ENCODE results near the gene RFX3. TPM values are rescaled to one million over a fixed set of nuclear protein-coding genes. Genes with fewer than 3 reads are reported as not detected.

RFX3 gene
- total RNA-seq, 1 donor from 2014 or later: 19.2 TPM

DNA sequence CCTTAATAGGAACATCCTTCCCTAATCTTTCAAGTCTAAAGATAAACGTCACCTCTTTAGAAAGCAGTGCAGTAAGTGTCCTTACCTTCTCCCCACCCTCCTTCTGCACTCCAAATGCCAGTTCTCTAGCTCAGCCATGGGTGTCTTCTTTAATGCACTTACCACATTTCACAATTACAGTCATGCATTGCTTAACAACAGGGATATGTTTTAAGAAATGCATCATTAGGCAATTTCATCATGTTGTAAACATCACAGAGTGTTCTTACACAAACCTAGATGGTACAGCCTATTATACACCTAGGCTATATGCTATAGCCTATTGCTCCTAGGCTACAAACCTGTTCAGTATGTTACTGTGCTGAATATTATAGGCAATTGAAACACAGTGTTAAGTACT lies 91.2 kb downstream of the RFX3 start:
- no peak for DNase-seq (ENCODE audit: low spot score)

DNA sequence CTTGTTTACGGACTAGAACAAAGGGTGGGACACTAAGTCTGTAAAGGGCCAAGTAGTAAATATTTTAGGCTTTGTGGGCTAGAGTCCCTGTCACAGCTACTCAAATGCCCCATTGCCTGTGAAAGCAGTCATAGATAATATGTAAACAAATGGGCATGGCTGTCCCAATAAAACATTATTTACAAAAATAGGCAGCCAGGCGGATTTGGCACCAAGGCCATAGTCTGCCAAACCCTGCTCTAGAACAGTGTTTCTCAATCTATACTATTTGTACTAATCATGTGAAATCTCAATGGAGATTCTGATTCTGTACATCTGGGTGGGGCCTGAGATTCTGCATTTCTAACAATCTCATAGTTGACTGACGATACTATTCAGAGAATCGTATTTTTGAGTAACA lies 92.0 kb downstream of the RFX3 start:
- DNase-seq (ENCODE audit: low spot score): no peak

DNA sequence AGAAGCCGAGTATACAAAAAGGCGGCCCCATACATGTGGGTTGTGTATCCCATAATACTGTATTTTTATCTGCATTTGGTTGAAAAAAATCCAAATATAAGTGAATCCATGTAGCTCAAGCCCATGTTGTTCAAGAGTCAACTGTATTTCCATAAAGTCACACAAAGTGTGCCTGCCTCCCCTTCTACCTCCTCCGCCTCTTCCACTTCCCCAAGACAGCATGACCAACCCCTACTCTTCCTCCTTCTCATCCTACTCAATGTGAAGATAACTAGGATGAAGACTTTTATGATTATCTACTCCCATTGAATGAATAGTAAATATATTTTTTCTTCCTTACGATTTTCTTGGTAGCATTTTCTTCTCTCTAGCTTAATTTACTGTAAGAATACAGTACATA lies 92.7 kb downstream of the RFX3 start:
- no peak for DNase-seq (ENCODE audit: low spot score)

DNA sequence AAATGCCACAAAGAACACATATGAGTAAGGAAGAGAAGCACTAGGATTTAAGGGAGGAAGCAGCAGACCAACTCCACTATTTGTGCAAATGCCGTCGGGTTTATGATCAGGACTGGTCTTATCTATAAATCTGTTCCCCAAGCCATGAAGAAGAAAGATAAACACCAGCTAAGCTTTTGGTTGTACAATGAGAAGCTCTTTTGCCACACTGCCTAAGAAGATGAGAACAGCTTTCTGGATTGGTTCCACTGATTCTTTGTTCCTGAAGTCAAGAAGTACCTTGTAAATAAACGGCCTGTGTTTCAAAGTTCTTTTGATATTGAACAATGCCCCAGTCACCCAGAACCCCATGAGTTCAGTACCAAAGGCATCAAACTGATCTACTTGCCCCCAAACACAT lies 93.9 kb downstream of the RFX3 start:
- DNase-seq (ENCODE audit: low spot score): no peak

DNA sequence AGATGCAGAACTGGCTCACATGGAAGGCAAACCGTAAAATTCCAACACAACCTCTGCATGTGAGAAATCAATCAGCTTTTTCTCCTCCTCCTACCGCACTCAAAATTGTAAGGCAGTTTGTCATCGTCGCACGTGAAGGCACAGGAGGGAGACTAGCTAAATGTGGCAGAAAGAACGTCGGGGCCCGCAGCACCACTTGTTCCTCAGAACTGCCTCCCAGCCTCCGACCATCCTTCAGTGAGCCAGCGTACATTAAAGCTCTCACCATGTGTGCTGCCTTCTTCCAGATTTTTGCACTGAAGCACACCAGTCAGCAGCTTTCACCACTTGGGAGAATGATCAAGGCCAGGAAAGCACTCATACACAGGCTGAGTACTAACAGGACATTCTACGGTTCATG lies 105.9 kb downstream of the RFX3 start:
- no peak for DNase-seq (ENCODE audit: low spot score)

DNA sequence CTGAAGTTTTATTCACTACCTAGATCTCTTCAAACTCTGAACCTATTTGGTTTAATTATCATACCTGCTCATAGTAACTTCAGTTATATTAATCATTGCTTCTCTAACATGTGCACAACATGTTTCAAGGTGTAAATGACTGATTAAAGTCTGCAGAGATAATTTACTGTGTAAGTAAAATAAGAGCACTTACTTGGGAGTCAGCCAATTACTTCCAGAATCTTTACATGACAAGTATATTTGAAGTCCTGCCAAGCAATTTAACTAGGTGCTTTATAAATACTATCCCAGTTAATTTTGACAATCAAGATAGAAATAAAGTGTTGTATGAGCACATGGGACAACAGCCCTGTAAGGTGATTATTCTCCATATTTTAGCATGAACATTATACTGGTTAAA lies 109.9 kb downstream of the RFX3 start:
- no peak for DNase-seq (ENCODE audit: low spot score)

DNA sequence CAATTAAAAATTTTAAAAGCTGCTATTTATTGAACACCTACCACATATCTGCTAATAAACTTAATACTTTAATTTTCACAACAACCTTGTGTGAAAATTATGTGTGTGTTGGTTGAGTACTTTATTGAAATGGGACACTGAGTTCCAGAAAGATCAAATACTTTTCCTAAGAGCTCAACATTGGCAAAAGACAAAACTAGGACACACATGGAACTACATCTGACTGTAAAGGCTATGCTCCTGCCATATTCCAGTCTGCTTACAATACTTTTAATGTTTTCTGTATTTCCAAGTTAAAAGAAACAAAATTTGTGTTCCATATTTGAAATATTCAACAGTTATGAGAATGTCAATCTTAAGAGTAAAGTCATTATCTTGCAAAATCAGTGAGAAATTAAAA lies 111.8 kb downstream of the RFX3 start:
- no peak for DNase-seq (ENCODE audit: low spot score)

DNA sequence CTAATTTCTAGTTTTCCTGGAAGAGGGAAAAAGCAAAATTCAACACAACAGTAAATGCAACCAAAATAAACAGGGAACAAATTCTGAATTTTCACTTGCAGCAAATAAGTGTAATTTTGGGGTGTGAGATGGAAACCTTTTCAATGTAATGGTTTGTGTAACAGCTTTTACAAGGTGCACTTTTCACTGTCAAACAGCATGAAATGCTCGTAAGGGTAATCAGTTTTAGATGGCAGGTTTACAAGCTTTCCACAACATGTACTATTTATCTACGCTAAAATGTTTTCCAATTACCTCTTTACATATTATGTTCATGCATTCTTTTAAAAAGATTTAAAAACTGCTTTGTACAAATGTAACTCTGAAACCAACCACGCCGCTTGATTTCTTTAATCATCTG lies 115.3 kb downstream of the RFX3 start:
- no peak for DNase-seq (ENCODE audit: low spot score)

DNA sequence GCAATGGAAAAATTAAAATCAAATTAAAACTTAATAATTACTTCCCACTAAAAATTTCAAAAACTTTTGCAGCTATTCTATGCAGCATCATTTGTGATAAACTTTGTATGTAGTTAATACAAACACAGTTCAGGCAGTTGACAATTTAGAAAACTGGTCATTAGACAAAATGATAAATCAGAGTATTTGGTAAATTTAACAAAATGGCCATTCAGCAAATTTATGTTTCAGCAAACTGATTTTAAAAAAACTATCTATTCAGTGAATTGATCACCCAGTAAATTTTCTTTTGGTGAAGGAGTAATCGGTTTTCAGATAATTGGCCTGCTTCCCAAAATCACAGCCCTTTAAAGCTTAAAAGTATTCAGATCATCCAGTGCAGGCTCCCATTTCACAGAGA lies 116.3 kb downstream of the RFX3 start:
- no peak for DNase-seq (ENCODE audit: low spot score)

DNA sequence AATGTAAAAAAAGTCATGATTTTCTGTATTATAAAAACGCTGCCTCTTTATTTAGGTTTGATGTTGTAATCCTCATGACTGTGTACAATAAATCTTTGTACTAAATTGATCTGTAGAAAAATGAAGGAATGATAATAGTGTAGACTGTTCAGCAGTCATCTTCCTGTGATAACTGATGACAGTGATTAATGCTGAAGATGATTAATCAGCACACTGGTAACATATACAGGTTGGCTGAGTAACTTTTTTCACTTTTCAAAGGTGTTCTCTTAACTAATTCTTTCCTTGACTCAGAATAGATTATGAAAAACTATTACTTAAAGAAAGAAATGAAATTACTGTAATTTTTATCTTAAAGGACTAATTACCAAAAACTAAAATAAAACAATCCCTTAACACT lies 122.5 kb downstream of the RFX3 start:
- no peak for DNase-seq (ENCODE audit: low spot score)

DNA sequence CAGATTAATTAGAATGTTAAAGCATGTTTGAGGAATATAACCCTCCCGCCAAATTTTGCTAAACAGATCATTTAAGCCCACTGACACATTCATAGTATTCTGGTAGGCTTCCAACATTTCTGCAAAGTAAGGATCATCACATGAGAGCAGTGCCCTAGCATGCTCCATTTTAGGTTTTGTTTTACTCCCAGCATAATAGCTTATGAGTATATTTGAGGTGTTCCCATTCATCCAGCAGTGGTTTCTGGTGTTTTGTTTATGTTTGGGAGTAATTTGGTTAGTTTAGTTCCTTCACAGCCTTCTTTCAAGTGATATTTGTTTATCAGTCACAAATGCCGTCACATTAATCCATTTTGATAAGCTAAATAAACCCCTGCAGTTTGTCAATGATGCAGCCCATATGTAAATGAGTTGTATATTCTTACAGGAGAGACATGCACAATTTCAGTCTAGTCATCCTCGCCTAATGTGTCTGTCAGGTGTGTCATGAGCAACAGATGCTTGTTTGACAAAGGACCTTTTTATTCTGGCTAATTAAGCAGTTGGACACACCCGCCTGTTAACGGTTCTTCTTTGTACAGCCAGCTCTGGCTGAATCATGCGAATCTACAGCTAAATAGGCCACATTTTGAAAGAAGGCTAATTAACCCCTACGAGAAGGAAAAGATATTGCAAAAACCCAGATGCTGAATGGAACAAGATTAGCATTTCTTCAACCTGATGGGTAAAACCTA lies 124.4 kb downstream of the RFX3 start:
- no peak for DNase-seq (ENCODE audit: low spot score)

DNA sequence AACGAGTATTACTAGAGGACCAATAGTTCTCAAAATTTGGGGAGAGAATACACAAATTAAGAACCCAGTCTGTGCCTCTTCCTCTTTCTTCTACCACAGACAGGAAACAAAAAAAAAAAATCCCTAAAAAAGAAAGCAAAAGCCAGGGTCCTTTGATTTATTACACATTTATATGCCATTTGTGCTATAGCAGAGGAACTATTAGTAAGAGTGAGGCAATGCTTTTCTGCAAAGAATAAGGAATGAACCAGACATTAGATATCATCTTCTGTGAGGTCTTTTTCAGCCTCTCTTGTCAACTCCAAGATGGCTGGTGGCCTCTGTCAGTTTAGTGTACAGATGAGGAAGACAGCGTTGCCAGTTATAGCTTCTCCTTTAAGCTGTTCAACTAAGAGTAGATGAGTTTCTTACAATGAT lies 127.6 kb downstream of the RFX3 start:
- no peak for DNase-seq (ENCODE audit: low spot score)

DNA sequence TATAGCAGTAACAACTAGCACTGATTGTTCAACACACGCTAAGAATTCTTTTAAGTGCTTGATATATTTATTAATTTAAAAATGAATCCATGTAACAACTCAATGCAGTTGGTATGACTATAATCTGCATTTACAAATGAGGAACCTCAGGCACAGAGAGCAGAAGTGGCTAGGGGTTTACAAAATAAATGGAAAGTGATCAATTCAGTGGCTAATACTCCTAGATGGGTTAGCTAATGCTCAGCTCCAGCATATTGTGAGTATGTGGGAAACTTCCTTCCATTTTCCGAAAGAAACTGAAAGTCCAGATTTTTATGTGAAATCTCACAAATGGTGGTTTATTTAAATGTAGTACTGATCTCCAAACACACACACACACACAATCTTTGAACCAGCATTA lies 128.0 kb downstream of the RFX3 start:
- DNase-seq (ENCODE audit: low spot score): no peak

DNA sequence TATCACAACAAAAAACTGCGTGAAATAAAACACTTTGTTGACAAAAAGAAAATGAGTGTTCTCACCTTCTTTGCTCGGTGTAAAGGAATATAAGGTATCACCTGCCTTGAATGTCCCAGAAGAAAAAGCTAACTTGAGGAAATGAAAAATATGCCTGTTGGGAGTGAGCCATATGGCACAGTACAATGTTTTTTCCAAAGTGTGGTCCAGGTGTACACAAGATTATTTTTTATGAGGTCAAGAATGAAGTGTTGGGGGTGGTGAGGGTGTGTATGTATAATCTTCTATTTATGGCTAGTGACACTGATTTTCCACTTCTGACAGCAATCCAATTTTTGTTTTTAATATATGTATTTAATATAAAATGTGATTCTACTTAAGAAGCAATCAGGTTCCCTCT lies 134.4 kb downstream of the RFX3 start:
- no peak for DNase-seq (ENCODE audit: low spot score)

DNA sequence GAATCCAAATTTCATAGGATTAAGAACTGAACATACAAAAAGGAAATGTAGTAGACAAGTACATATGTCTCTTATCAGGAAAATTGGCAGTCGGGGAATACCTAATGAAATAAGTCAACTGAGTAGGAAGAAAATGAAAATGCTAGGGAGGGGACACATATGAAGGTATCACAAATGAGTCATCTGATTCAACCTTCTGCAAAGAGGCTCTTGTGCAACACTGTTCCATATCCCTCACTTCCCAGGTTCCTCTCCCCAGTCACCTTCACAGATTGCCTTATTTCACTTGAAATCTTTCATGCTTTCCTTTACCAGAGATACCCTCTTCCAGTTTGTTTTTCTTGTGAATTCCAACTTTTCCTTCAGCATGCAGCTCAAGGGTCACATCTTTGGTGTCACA lies 139.0 kb downstream of the RFX3 start:
- no peak for DNase-seq (ENCODE audit: low spot score)

DNA sequence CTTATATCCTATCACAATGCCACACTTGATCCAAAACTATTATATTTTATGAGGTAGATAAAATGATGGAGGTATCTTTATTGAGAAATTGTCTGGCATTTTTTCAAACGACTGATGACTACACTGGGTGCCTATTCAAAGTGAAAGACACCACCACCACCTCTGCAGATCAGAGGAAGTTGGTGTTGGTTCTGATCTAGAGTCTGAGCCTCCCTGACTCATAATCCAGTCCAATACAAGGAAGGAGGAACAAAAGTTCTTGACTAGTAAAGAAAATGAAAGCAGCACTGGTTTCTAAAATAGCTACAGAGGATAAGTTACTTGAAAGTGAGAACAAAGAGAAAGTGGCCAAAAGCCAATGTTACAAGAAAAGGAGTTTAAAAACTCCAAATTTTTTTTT lies 139.9 kb downstream of the RFX3 start:
- no peak for DNase-seq (ENCODE audit: low spot score)

DNA sequence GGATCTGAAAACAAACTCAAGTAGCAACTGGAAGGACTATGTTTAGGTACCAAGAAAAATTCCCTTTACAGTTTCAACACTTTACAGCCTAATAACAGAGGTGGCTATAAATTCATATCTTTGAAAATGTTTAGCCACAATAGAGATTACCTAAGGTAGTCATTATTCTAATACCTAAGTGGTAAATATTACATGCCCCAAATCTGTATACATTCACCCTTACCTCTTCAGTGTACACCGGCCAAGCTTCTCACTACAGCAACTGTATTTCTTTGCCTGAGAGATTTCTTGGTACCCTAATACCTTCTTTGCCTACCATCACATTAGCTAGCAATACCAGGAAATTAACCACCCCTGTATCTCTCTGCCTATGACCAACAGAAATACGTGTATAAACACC lies 154.0 kb downstream of the RFX3 start:
- DNase-seq (ENCODE audit: low spot score): no peak

DNA sequence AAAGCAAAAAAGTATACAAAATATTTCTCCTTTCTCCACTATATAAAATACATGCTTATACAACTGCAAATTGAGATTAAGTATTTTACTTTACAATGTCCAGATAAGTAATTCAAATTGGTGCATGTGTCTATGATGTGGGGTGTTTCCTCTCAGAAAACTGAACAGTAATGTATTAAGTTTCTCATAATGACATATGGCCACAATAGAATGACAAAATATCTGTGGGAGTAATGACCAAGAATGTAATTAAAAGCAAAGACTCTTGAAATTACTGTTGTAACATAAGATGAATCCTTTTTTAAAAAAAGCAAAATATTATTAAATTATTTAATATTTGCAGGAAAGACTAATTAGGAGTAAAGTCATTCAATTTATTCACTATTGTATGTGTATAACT lies 155.1 kb downstream of the RFX3 start:
- no peak for DNase-seq (ENCODE audit: low spot score)

DNA sequence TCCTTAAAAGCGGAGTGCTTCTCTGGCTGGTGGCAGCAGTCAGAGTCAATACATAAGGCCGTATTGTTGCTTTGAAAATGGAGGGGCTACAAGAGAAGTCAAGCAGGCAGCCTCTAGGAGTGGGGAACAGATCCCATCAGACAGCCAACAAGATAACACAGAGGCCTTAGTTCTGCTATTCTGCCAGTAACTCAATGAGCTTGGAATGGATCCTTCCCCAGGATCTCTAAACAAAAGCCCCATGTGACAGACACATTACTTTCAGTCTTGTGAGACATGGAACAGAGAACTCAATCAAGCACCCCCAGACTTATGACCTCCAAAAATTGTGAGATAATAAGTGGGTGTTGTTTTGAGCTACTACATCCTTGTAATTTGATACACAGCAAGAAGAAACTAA lies 158.6 kb downstream of the RFX3 start:
- no peak for DNase-seq (ENCODE audit: low spot score)

DNA sequence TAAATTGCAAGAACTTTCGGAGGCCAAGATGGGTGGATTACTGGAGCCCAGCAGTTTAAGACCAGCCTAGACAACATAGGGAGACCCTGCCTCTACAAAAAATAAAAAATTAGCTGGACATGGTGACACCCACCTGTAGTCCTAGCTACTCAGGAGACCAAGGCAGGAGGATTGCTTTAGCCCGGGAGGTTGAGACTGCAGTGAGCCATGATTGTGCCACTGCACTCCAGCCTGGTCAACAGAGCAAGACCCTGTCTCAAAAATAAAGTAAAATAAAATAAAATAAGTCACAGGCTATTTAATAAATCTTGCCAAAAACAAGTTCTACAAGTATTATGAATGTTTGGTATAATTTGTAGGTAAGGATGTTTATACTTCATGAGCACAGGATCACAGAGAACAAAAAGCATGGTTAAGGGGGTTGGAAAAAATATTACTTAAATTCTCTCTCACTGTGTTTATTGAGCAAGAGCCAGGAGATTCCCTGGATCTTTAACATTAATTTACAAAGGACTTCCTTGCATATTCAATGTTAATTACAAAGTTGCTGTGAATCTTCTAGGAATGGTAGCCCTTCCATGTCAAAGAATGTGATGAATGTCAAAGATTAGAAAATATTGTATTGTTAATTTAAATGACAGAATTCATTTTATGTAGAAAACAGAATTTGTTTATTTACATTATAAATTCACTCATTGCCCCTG lies 164.0 kb downstream of the RFX3 start:
- no peak for DNase-seq (ENCODE audit: low spot score)

DNA sequence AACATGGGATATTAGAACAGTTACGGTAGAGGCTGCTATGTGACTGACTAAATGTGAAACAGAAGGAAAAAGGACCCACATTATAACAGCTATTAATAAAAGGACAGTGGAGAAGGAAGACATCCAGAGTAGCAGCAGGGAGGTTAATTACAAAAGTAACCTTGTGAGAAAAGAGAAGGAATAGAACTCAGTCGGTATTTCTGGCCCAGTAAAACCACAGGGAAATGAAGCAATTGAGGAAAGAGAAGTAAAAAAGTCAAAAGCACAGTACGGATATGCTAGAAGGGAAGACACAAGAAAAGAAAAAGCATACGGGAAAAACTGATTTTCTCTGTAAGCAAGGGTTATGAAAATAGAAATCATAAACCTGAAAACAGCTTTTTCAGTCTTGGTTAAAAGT lies 164.7 kb downstream of the RFX3 start:
- no peak for DNase-seq (ENCODE audit: low spot score)

DNA sequence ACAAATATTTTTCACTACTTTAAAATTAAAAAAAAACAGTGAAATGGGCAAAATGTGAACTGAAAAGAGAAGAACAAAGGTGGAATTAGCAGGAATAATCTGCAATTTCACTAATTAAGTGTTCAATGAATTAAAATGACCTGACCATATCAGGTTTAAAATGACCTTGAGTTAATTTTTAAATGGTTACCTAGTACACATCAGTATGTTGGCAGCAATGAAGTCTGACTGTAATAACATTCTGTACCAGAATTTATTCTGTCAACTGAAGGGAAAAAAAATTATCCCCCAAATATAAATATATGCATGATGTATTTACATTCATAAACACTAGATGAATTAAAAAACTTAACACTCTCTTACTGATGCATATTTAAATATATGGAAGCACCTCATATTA lies 165.6 kb downstream of the RFX3 start:
- DNase-seq (ENCODE audit: low spot score): no peak

DNA sequence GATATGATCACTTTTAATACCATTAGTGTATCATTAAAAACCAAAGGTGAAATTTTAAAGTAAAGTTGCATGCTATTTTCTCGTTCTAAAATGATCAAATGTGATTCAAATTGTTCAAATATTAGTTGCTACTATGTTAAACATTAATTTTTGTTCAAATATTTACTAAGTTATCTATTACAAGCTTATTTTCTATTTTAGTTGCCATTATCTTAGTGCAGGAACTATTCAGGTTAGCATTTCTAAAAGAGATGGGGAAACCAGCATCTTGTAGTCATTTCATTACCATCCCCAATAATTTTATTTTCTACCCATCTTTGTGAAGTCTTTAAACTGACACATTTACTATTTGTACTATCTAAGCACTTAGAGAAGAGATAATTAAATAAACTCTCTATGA lies 166.0 kb downstream of the RFX3 start:
- DNase-seq (ENCODE audit: low spot score): no peak

Measured in ureter (tissue), 1 donor.